ENCODE results near the gene BCL11B.

BCL11B gene

DNA sequence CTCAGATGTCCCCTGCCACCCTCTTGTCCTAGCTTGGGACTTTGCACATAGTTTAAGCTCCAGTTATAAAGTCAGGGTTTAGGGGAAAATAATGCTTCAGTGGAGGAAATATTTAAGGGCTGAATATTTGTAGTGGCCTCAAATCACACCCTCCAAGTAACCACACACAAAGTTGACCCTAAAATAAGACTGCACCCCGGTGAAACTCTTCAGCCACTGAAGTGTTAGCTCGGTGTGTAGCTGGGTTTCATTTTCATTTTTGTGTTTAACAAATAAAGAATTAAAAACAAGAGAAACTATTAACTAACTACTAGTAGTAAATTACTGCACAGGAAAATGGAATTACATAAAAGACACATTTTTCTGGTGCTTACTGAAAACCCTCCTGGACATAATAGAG, 14.8 kb upstream of the BCL11B start:
- DNase-seq (ENCODE audit: low read depth in 2 of 2) = no peak

DNA sequence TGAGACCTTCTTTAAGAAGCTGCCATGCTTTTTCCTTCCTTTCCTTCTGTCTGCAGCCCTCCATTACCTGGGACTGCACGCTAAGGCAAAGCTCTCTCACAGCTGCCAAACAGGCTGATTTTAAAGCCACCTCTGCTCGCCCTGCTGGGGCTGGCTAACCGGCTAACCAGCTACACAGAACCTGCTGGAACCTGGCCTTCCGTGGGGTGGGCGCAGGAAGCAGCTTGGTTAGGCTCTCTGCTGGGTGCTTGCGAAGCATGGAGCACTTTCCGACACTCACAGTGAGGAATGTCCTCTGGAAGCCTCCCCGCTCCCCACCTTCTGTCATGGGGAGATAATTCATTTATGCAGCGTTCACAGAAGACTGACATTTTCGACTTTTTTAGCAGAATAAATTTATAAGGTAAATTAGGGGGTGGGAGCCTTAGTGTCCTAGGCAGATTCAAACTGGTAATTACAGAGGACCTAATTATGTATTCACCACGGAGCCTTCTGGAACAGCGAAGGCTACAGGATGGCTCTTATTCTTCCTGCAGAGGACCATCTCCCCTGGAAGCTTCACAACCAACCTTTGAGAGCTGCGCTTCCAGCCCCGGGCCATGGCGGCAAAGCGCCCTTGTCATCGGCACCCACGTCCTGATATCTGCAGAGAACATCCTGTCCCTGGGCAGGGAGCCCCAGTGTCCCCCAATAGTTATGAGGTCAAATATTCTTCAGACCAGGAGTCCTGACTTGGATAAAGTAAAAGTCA, 12.4 kb upstream of the BCL11B start:
- no peak for DNase-seq (ENCODE audit: low read depth in 2 of 2)

DNA sequence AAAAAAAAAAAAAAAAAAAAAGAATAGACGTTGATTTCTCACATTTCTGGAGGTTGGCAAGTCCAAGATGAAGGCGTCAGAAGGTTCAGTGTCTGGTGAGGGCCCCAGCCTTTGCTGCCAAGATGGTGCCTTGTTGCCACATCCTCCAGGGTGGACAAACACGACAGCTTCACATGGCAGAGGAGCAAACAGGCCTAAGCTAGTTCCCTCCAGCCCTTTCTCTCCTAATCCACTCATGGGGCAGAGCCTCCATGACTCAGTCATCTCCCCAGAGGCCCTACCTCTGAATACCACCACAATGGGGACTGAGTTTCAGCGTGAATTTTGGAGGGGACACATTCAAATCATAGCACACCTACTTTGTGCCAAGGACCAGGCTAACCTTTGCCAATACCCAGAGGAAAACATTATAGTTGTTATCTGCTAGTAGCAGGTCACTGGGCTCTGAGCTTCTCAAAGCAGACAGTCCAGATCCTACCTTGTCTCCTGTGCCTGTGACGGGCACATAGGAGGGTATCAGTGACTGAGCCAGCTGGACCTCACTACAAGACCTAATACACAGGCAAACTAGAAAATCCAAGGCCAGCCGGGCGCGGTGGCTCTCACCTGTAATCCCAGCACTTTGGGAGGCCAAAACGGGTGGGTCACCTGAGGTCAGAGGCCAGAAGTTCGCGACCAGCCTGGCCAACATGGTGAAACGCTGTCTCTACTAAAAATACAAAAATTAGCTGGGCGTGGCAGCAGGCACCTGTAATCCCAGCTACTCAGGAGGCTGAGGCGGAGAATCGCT, 10.5 kb upstream of the BCL11B start:
- DNase-seq (ENCODE audit: low read depth in 2 of 2) = no peak

DNA sequence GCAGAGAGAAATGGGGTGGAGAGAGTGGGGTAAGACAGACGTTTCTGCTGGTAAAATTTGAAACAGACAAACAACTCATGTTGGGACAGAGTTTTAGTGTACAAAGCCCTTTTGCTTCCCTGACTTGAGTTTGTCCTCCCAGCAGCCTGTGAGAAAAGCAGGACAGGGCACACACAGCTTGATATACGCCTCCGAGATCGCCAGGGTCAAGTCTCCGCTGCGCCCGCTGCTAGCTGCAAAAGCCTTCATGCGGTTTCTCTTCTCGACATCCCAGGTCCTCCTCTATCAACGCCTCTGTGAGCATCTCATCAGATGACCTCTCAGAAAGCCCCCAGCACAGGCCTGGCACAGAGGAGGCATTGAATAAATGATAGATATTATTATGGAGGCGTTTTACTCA, 9.4 kb upstream of the BCL11B start:
- no peak for DNase-seq (ENCODE audit: low read depth in 2 of 2)

DNA sequence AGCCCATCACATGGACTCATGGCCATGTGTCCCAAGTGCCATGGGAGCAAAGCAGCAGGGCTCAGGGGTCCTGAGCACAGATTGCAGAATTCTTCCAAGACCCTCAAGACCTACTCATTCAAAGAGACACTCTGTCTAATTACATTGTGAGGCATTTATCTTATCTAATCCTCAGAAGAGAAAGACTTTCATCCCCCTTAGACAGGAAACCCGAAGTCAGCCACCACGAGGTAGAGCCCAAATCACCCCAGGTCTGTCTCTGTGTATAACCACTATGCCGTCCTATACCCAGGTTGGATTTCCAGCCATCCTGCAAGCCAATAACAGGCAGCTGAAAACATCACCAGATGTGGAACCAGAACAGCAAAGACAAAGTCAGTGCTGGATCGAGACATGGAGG, 8.9 kb upstream of the BCL11B start:
- no peak for DNase-seq (ENCODE audit: low read depth in 2 of 2)

DNA sequence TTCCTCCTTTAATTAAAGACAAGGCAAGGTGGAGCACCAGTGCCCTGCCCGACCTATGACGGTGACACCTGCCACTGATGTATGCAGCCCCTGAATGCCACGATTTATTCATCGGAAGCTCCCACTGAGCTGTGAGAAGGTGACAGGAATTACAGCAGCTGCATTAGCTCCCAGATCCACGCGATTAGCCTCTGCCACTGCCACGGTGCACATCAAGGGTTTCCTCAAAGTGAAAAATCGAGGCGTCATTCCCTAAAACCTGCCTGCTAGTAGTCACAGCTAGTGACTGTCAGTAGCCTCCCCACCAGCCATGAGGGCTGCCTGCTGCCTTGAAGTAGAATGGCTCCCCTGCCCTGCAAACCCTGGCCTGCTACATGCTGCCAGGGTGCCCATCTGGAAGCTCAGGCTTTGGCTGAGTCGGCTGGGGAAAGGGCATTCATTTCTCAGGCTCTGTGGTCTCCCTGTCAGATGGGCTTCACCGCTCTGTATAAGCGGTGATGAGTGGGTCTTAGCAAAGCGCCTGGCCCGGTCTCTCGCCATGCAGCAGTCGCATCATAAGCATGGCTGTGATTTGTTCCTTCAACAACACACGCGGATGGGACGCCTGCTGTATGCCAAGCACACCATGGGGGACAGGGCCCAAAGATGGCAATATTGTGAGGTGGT, 8.2 kb upstream of the BCL11B start:
- DNase-seq (ENCODE audit: low read depth in 2 of 2) = no peak

DNA sequence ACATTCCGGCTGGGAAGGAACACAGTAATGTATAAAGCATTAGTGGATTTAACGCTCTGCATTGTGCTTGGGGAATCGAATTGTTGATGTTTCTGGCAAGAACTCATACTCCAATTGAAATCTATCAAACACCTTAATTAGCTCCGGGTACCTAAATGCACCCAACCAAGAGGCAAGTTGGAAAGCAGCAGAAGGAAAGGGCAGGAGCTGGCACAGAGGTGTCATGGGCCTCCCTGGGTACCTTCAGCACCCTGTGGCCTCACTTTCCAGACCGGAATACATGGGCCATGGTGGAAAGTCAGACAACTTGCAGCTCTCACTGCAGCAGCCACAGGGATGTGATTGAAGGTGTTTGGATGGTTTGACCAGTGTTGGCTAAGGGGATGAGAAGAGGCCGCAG, 6.8 kb upstream of the BCL11B start:
- no peak for DNase-seq (ENCODE audit: low read depth in 2 of 2)

DNA sequence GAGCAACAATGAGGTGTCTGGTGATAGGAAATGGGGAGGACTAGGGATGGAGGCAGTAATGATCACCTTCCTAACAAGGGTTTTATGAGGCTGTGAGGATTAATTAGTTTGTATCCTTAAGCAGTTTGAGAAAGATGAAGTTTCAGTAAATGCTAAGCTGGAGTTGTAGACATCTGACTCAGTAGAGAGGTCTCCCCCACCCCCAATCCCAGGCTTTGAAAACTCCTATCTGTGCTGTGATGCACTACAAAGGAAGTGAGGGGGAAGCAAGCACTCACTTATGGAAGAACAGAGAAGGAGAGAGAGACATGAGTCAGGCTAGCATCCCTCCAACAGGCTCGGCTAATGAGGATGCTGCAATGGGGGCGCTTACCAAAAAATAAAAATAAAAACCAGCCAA, 5.5 kb upstream of the BCL11B start:
- no peak for DNase-seq (ENCODE audit: low read depth in 2 of 2)

DNA sequence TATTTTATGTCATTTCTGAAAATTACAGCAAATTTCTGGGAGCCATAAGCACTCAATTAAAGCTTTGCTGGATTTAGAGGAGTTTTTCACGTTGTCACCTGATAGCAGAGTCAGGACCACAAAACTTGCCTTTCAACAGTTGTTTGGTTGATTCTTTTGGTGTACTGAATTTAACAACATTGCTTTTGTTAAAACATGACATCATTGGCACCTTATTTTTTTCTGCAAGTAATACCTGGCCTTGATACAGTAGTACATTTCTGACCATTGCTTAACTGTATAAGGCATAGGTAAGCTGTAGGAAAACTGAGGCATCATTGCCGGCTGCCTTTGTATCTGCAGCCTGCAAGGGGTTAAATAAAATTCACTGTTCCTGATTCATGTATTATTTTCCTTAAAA, 4.5 kb upstream of the BCL11B start:
- DNase-seq (ENCODE audit: low read depth in 2 of 2) = no peak

DNA sequence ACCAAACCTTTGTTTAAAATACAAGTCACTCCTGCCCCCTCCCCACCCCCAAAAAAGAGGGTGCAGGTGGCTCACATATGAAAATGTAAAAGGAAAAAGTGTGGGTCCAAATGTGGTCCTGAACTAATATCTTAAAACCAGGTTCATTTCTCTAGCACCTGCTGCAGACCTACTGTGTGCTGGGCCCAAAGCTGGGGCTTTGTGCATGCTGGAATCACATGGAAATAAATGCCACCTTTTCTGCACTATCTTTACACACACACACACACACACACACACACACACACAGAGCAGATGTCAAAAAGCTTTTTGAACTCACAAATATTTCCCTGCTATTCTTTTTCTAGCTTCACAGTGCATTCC, 3.2 kb upstream of the BCL11B start:
- DNase-seq (ENCODE audit: low read depth in 2 of 2) = no peak

DNA sequence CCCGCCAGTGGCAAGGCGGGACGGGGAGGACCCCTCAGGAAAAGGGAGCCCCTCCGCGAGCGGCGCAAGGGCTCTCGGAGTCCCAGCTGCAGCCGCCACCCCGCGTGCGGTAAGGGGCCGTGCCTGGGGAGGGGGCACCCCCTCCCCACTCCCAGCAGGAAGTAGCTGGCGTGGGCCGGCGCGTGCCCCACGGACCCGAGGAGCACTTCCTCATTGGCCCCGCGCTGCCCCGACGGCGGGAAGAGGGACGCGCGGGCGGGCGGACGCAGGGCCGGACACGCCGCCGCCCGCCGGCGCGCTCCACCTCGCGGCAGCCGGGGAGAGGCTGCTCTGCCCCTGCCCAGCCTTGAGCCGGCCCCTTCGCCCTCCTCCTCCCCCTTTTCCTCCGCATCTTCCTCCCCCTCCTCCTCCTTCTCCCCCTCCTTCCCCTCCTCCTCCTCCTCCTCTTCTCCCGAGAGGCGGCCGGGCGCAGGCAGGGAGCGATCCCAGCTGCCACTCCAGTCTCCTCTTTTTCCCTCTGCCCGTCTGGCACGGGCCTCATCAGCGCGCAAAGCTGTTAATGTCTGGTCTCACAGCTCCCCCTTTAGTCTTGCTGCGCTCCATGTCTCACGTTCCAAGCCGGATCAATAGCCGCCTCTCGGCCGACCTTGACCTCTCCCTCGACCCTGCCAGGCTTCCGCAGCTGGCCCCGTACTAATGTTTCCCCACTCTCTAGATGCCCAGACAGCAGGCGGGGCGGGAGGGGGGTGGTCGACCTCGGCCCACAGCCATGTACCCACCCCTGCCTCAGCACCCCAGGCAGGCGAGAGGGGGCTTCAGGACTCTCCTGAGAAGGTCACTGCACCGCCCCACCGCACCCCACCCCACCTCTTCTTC, 2.6 kb upstream of the BCL11B start:
- peak; percentile 34 to 38 for DNase-seq (ENCODE audit: low read depth in 2 of 2)

DNA sequence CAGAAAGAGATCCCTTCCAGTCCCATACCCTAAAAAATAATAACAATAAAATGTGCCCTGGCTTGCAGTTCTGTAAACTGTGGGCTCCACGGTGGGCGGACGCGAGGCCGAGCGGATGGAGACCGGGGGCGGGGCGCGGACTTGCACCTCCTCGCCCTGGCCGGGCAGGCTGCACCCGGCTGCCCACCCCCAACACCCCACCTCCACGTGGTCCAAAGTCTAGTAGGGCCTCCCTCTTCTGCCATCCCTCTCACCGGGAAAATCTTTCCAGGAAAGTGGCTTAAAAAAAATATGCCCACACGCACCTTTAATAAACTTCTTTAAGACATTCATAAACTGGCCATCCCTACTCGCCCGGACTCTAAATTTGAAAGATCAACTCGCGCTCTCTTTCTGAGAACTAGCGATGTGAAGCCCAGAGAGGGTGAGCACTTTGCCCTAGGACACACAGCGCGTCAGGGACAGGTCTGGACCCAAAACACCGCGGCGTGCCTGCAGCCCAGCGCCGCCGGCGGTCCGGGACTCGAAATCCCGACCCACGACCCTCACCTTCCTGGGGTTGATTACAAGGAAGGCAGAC, 1.9 kb upstream of the BCL11B start:
- DNase-seq (ENCODE audit: low read depth in 2 of 2) = no peak

DNA sequence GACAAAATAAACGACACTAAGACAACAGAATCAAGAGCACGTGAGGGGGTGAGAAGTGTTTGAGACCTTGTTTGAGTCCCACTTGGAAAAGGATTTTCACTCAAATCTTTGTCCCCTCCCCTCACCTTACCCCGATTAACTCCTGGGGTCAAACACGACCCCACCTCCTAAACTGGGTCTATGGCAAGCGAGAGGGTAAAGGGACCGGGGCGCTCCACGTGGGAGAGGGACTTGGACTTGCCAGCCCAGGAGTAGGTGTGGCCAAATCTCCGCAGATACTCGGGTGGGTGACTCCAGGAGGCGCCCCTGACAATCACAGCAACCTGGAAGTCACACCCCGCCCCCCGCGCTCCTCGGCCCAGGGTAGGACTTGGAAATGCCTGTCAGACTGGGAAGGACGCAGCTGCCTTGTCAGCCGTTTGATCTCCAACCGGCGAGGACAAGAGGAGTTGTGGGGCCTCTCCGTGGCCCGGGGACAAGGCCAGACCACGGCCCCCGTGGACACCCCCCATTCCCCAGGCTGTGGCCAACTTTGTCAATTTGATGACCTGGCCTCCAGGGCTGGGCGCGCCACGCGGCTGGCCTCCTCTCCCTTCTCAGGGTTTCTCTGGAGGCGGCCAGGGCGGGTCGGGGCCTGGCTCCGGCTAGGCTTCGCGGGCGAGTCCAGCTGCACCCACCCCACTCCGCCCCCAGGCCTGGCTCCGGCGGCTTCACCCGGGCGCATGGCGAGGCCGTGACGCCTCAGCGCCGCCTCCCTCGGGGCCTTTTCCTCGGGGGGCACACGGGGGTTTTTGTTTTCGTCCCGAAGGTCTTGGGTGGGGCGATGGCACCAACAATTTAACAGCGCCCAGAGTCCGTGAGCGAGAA, 1.1 kb upstream of the BCL11B start:
- peak; percentile 37 to 64 for DNase-seq (ENCODE audit: low read depth in 2 of 2)

DNA sequence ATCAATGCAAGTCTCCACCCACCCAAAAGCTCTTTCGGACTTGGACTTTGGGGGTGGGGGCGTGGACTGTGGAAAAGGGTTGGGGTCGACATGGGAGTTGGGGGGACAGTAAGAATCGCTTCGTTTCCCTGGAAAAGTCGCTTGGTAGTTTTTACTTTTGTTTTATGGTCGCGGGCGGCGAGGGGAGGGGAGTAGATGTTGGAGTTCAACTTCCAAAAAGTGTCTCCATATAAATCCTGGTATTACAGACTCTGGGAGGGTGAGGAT, 568 bp upstream of the BCL11B start:
- DNase-seq (ENCODE audit: low read depth in 2 of 2) = no peak

DNA sequence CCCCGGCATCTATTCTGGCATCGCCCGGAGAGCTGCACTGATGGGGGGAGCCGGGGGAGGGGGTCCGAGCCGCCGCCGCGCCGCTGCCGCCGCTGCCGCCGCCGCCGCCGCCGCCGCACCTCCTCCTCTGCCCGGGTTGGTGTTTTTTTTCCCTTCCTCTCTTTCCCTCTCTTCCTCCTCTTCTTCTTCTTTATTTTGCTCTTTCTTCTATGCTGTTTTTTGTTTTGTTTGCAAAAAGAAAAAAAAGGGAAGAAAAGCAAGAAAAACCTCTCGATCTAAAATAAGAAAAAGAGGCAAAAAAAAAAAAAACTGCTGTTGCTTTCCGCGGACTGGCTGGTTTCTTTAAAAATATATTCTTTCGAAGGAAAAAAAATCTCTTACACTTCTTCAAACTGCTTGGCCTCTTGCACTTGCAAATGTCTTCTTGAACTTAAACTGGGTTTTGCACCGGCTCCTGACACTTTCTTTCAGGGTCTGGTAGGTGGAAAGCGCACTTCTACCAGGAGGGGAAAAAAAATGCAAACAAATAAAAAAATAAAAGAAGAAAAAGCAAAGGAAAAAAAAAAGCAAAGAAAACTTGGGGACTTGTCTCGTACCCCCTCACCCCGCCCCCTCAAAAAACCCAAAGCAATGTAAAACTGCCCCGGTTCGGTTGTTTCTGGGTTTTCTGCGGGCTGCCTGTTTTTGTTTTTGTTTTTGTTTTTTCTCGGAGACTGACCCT, 616 bp downstream of the BCL11B start:
- DNase-seq (ENCODE audit: low read depth in 2 of 2) = no peak

DNA sequence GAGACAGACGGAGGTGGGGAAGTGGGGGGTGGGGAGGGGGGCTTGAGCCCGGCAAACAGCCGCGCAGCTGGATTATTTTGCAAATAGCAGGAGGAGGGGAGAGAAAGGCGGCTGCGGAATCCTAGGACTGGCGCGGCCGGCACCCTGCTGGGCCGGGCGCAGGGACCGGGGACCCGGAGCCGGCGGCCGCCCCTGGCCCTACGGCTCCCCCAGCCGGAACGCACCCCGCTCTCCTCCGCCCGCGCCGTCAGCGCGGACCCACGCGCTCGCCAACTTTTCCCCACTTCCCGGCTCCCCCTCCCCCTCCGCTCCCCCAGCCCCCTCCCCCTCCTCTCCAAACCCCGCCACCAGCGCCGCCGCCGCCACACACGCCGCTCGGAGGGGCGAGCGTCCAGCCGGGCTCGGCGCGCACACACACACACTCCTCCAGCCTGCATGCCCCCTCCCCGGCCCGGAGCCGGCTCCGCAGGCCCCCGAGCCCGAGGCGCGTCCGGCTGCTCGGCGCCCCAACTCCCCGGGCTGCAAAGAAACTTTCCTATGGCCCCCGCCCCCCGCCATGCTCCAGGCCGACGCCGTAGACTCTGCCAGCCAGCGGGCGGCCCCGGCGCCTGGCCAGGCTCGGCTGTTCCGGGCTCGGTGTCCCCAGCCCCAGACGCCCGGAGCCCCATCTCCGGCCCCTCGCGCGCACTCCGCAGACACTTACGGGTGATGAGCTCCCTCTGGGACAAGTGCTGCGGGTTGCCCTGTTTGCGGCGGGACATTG, 1.4 kb downstream of the BCL11B start:
- peak in 1 of 2 donors; percentile 44 for DNase-seq (ENCODE audit: low read depth in 2 of 2)

DNA sequence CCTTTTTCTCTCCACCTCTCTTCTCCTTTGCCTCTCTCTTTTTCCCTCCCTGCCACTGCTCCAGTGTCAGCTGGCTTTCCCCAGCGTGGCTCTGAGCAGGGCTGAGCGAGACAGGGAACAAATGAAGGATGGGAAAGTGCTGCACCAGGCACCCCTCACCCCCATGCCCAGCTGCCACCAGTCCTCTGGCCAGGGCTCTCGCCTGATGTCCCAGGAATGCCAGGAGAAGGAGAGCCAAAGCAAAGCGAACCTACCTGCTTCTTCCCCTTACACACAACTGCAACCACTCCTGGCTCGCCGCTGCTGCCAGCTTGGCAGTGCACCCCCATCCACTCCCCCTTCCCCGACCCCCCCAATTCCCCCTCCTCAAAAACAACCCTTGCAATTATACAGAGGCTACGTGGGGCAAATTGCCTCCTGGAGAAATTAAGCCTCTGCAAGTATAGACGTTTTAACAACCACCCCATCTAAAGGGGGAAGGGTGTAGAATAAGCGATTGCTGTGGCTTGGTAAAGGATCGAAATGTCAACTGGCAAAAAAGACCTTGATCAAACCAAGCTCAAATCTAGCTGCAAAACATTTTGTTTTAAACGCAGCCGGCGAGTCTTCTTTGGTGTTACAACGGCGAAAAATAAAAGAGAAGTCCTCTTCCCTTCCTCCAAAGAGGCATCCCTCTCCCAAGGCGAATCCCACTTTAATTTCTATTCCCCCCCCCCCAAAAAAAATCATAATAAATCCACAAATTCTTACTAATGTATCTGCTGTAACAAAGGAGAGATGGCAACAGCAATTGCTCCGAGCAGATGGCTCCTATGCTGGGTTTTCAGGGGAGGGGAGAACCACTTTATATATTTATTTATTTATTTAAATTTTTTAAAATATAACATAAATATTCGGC, 2.9 kb downstream of the BCL11B start:
- DNase-seq (ENCODE audit: low read depth in 2 of 2) = peak in 1 of 2 donors; percentile 23

All from stimulated activated CD4-positive, alpha-beta T cell treated with anti-CD3 and anti-CD28 coated beads, Interleukin-1b, Interleukin-23, amount 100 ng/mL, for 4 hours (primary cell).